Measurements from ENCODE around the gene CACNA2D3.

Gene CACNA2D3

GRCh38 chr3:54710954-54711353 lies 588.6 kb downstream of the CACNA2D3 start:
- DNase-seq, result no peak

DNA sequence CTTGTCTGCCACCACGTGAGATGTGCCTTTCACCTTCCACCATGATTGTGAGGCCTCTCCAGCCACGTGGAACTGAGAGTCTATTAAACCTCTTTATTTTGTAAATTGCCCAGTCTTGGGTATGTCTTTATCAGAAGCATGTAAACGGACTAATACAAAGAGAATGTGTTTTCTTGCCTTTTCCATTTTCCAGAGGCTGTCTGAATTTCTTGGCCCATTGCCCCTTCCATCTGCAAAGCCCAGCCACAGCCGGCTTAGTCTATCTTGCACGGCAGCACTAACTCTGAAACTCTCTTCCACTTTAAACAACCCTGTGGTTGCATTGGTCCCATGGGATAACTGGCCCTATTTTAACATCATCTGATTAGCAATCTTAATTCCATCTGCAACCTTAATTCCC lies 590.2 kb downstream of the CACNA2D3 start:
- no peak for DNase-seq

- DNase-seq, result no peak
Measured at GRCh38 chr3:54713031-54713430, 590.7 kb downstream of the CACNA2D3 start.

DNA sequence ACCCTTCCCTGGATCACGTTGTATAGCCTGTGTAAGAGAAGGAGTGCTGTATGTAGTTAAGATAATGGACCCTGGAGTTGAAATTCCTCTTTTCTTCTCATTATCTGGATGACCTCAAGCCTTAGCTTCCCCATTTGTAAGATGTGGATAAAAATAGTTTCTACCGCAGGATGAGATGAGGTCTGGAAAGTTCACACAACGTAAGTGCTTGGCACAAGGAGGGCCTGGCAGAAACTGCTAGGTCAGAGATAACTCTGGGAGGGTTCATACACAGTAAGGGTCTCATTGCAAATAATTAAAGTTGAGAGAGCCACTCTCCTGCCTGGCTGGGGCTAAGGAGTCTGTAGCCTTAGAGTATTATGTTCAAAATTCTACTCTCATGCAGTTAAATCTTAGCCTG lies 591.1 kb downstream of the CACNA2D3 start:
- no peak for DNase-seq

DNA sequence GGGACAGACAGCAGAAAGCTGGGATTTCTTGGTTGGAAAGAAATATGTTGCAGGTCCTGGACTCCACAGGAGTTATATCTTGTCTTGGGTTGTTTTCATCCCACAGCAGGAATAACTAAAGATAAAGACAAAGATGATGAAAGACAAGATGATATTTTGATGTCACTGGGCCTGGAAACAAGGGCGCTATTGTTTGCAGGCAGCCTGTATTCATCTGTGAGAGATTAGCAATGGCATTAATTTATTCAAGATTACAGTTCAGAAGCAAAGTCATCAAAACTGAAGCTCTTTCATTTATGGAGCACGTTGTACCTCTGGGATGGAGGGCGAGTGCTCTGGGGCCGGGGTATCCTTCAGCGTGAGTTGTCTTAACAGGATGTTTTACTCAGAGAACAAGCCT lies 591.7 kb downstream of the CACNA2D3 start:
- no peak for DNase-seq

GRCh38 chr3:54717506-54717905 lies 595.2 kb downstream of the CACNA2D3 start:
- DNase-seq, result no peak

DNA sequence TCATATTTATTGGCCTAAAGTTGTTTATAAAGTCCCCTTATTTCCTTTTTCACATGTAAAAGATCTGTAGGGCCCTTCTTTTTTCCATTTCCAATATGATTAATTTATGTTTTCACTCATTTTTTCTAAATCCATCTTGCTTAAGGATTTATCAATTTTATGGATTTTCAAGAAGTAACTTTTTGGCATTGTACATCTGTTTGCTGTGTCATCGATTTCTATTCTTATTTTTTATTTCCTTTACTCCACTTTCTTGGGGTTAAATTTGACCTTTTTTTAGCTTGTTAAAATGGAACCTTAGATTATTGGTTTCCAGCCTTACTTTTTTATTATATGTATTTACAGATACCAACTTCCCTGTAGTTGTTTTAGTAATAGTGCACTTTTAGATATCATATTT lies 597.6 kb downstream of the CACNA2D3 start:
- DNase-seq, result no peak

GRCh38 chr3:54720604-54721003 lies 598.3 kb downstream of the CACNA2D3 start:
- no peak for DNase-seq

- DNase-seq, result no peak
Measured at GRCh38 chr3:54731732-54732445, 609.5 kb downstream of the CACNA2D3 start.

DNA sequence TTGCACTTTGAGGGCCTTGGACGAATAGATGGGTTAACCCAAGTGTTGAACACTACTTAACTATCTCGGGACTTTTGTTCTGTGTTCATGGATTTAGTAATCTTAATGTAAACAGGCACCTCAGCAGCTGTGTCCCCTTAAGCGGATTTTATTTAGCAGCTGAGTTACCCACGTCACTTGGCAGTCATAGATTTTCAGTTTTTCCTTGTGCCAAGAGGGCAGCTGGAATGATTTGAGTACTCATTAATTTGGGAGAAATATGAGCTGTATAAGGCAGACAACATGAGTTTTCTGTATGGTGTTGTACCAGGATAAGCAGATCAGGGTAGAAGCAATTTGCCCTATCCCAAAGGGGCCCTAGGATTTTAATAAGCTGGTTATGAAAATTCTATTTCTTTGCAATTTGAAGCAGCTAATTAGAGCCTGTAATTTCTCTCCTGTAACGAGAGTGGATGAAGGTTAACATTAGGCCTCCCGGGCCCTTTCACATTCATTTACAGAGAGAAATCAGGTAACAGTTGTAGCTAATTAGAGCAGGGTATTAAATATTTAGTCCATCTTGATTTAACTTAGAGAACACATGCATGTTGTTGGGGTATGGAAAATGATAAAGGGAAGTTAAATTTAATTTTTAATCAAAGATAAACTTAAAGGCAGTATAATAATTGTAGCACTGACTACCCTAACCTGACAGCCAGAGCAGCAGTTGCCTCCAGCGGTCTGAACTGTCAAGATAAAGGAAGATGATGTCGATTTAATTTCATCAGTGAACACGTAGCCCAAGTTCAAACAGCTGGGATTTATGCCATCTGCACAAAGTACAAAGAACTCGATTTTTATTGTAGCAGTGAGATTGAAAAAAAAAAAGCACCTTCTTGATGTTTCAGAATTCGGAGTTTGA lies 611.0 kb downstream of the CACNA2D3 start:
- no peak for DNase-seq

- no peak for DNase-seq
Measured at GRCh38 chr3:54736459-54736858, 614.1 kb downstream of the CACNA2D3 start.

- DNase-seq, result no peak
Measured at GRCh38 chr3:54743755-54744154, 621.4 kb downstream of the CACNA2D3 start.

DNA sequence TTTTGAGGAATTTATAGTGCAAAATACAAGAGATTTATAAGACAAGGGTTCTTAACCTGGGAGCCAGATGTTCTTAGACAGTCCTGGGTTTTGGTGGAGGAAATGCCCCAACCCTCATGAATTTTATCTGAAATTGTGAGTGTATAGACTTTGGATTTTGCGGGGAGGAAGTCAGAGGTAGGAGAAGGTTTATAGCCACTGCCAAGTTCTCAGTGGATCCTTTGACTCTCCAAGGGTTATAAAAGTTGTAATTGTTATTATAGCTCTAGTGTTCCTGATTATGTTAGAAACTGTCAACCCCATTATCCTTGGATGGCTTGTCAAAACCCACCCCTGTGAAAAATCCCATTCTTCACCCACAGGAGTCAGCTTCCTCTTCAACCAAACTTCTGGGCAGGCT lies 621.9 kb downstream of the CACNA2D3 start:
- no peak for DNase-seq

GRCh38 chr3:54745843-54746242 lies 623.5 kb downstream of the CACNA2D3 start:
- no peak for DNase-seq

- DNase-seq, result no peak
Measured at GRCh38 chr3:54746722-54747121, 624.4 kb downstream of the CACNA2D3 start.

- DNase-seq, result no peak
Measured at GRCh38 chr3:54755756-54756155, 633.4 kb downstream of the CACNA2D3 start.

GRCh38 chr3:54756330-54756731 lies 634.0 kb downstream of the CACNA2D3 start:
- DNase-seq, result no peak

GRCh38 chr3:54758461-54758860 lies 636.1 kb downstream of the CACNA2D3 start:
- DNase-seq, result no peak

DNA sequence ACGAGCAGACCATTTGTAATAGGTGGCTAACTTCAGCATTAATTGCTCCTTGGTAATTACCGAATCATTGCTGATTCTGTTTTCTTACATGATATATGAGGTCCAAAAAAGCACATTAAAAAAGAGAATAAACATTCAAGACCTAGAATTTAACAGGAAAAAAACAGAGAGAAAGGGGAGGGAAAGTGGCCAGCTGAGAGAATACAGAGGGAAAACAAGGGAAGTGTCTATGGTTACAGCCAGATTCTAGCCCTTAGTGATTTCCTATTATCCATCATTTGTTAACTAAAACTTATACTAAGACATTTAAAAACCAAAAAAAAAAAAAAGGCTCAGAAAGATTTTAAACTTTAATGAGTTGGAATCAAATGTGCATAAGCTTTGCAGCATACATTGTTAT lies 636.8 kb downstream of the CACNA2D3 start:
- no peak for DNase-seq

GRCh38 chr3:54760201-54760600 lies 637.8 kb downstream of the CACNA2D3 start:
- no peak for DNase-seq

- DNase-seq, result no peak
Measured at GRCh38 chr3:54761637-54762036, 639.3 kb downstream of the CACNA2D3 start.

DNA sequence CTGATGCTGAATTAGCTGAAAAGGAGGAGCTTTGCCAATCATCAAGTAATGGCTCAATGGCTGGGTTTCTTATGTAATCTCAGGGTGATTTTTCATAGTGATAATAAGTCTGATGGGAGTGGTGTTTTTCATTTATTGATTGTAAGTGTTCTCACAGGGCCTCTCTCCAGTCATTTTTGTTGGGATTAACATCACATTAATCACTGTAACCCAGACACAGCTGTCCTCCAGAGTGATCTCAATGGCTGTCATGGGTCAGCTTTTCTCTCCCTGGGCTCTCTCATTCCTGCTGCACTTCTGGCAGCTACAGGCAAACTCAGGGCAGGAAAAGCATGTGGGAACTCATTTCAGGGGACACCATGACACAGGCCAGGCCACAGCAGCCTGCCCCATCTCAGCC lies 642.6 kb downstream of the CACNA2D3 start:
- DNase-seq, result no peak

DNA sequence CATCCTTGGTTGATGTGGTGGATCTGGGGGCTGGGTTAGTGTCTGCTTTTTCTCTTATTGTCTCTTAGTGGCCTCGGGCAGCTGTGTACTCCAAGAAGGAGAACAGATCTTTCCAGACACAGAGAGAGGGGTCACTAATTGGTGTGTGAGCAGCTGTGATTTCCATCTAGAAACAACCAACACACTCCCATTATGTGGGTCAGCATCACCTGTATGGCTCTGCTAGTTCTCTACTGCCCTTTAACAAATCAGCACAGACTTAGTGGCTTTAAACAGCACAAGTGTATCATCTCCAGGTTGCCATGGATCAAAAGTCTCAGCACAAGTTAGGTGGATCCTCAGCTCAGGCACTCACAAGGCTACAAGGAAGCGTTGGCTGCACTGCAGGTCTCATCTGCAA lies 648.7 kb downstream of the CACNA2D3 start:
- no peak for DNase-seq

GRCh38 chr3:54772051-54772450 lies 649.7 kb downstream of the CACNA2D3 start:
- DNase-seq, result no peak

Measured in CD4-positive, alpha-beta T cell treated with Interleukin-4 for 1 hour (primary cell).